Body of pancreas (tissue), 4 donors: ENCODE results near the gene MRPL50. TPM values are rescaled to one million over a fixed set of nuclear protein-coding genes. Genes with fewer than 3 reads are reported as not detected.

ENCODE experiments used
- ATAC-seq: fragments of 150-250 bp; one replicate; pipeline ENCODE4 v1.9.1; 2016
- DNase-seq, 4 donors: peaks; one replicate each; pipeline ENCODE4 v3.0.0-alpha.2; 2019
- H3K27ac ChIP-seq, 4 donors: fragments of 200-600 bp; sonication (generic); 1 replicate in 3 of 4; 2 replicates in 1 of 4; pipeline versions ENCODE4 v1.5.1 to v1.6.1; 2016 to 2019; ENCODE audit warnings: mild to moderate bottlenecking in 1 of 4, mixed read lengths in 1 of 4, moderate library complexity in 1 of 4
- H3K27me3 ChIP-seq, 2 donors: fragments of 200-600 bp; sonication (generic); one replicate each; pipeline ENCODE4 v1.6.0; 2016; ENCODE audit warnings: mild to moderate bottlenecking in 1 of 2
- H3K36me3 ChIP-seq, 2 donors: fragments of 200-600 bp; sonication (generic); replicated peaks in 1 of 2; 2 replicates each; pipeline ENCODE4 v1.5.1; 2016; ENCODE audit warnings: low read depth in 2 of 2; ENCODE audit not compliant: insufficient read depth in 1 of 2
- H3K4me1 ChIP-seq: fragments of 200-600 bp; sonication (generic); one replicate; pipeline ENCODE4 v1.6.0; 2016
- H3K4me3 ChIP-seq, 2 donors: fragments of 200-600 bp; sonication (generic); 1 replicate in 1 of 2; 2 replicates in 1 of 2; pipeline ENCODE4 v1.5.1; 2016 to 2019
- H3K9me3 ChIP-seq, 3 donors: fragments of 200-600 bp; sonication (generic); 1 replicate in 2 of 3; 2 replicates in 1 of 3; pipeline ENCODE4 v1.5.1; 2016
- CTCF ChIP-seq, 7 experiments: fragments of 450-650 bp in 4 of 7; fragments of 200-600 bp in 3 of 7; sonication (generic) in 3 of 7; IDR thresholded peaks; one replicate each; pipeline ENCODE4 v1.5.1; 2016 to 2019; ENCODE audit warnings: antibody characterized with exemption in 7 of 7
- POLR2A ChIP-seq, 3 donors: fragments of 450-650 bp; IDR thresholded peaks; one replicate each; pipeline ENCODE4 v1.6.1; 2016; ENCODE audit warnings: antibody characterized with exemption in 3 of 3, mild to moderate bottlenecking in 2 of 3
- WGBS, 2 donors: methylation state at CpG; one replicate each; pipeline ENCODE4 v1.1.5; 2017; 5-methylcytosine and 5-hydroxymethylcytosine counted together
- intact Hi-C: fragments of 100-400 bp; cut with DNase I; formaldehyde crosslinking; loops from one replicate; pipeline ENCODE4 v1.15.1; 2023
- total RNA-seq, 2 donors: library from RNA; depleted of rRNA; stranded (reverse); fragments of >200 nt; gene quantifications; one replicate each; pipeline ENCODE4 v1.1.0, GENCODE V29; 2016

Gene MRPL50
- total RNA-seq, 2 donors from 2014 or later: 3.6 to 7.3 TPM

DNA sequence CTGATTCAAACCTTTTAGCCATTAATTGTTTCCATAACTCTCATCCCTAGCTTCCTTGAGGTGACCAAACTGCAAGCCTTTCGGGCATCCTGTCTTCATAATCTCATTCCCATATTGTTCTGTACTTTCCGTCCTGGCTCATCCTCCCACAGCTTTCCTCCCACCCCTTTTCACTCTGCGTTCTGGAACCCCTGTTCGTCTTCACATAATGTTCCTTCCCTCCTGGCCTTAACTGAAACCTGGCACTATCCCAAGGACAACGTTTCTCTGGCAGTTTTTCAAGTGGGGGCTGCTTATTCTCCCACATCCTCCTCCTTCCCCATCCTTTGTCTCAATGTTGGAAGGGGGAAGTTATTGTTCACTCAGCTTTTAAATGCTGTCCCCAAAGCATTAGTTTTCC, 1.7 kb upstream of the MRPL50 start:
- 21 to 22% methylated on average over 5 of the region's 5 CpGs for WGBS, 2 donors
- Histone ChIP-seq H3K27ac (peak overlapping the region in 2 of 4 donors; percentile 81 to 90), H3K4me1 (peaks cover 65% of the 10 kb centered on the region), H3K27me3 (no peaks in the 10 kb centered on the region), H3K9me3 (peaks cover 0 to 12% (median 0%) of the 10 kb centered on the region in 3 donors), H3K4me3 (peak overlapping the region in 1 of 2 donors; percentile 57), H3K36me3 (peaks cover 19 to 32% of the 10 kb centered on the region in 2 donors)
- intact Hi-C loops: no loop called here
- DNase-seq: peak; percentile 41 to 62 (median 44)
- peak in 2 of 3 donors; percentile 22 to 57 for TF ChIP-seq POLR2A (IDR thresholded peaks at IDR 0.05)
- no peak for TF ChIP-seq CTCF (IDR thresholded peaks at IDR 0.05)
- no peak for ATAC-seq

- 0% methylated on average over 2 of the region's 2 CpGs for WGBS, 2 donors
- no peak for ATAC-seq
Observed at GRCh38 chr9:101399643-101399970, 1.2 kb upstream of the MRPL50 start.

DNA sequence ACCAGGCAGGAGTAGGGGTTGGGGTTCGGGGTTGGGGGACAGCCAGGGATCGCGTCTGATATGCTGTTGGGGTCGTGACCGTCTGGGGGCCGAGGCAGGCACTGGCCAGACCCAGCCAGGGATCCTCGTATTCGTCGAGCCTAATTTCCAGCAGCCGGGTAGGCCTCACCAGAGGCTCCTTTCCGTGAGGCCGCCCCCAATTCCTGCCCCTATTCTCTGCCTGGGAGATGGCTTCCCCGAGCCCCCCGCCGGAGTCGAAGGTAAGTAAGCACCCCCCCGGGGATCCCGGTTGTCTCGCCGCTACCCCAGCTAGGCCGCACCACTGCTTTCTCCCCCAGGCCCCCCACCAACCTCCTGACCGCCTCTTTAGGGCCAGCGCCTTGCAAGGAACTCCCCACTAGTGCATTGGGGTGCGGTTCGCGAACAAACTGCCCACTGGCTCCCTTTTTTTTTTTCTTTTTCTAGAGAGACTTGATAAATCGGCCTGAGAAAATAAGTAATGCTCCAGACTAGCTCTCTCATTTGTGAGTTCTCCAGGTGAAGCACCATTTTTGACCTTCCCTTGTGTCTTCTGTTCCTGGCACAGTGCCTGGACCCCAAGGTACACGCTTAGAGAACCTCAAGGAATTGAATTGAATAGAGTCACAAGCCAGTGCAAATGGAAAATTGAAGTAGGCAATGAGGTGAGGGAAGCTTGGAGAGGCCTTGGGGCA, 668 bp upstream of the MRPL50 start:
- Histone ChIP-seq H3K27ac (peak overlapping the region; percentile 81 to 90 (median 88)), H3K4me1 (peaks cover 73% of the 10 kb centered on the region), H3K27me3 (no peaks in the 10 kb centered on the region), H3K9me3 (peaks cover 0 to 6% (median 0%) of the 10 kb centered on the region in 3 donors), H3K36me3 (peaks cover 11 to 25% of the 10 kb centered on the region in 2 donors), H3K4me3 (peak overlapping the region; percentile 57 to 89)
- peak; percentile 13 to 34 (median 24) for DNase-seq
- intact Hi-C loops: no loop called here
- TF ChIP-seq CTCF (IDR thresholded peaks at IDR 0.05): no peak
- no peak for TF ChIP-seq POLR2A (IDR thresholded peaks at IDR 0.05)
- WGBS, 2 donors: 0 to 1% methylated on average over 10 to 28 of the region's 28 CpGs
- ATAC-seq: no peak

More at GRCh38 chr9:101399643-101399970, 1.2 kb upstream of the MRPL50 start:
- intact Hi-C loops: no loop called here
- peaks cover 14 to 28% of the 10 kb centered on the region in 2 donors for H3K36me3 ChIP-seq
- H3K4me3 ChIP-seq: peak overlapping the region; percentile 57 to 89
- peaks cover 0 to 7% (median 0%) of the 10 kb centered on the region in 3 donors for H3K9me3 ChIP-seq
- H3K4me1 ChIP-seq: peaks cover 70% of the 10 kb centered on the region
- no peak for DNase-seq
- TF ChIP-seq CTCF (IDR thresholded peaks at IDR 0.05): no peak
- no peak for TF ChIP-seq POLR2A (IDR thresholded peaks at IDR 0.05)
- H3K27ac ChIP-seq: peak overlapping the region; percentile 16 to 90 (median 86)
- H3K27me3 ChIP-seq: no peaks in the 10 kb centered on the region

DNA sequence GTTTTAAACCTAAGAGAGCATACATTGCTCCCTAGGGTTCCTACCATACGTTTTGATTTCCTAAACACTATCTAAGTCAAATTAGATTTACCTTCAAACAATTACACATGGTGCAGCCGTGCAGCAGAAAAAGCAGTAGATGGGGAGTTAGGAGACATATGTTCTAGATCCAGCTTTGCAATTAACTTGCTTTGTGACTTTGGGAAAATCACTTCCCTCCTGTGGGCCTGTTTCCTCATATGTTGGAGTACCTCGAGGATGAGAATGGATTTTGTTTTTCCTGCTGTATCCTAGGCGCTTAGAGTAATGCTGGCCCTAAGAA, 711 bp downstream of the MRPL50 start:
- ATAC-seq (no peak), DNase-seq (no peak)
- H3K36me3 ChIP-seq: peaks cover 5 to 14% of the 10 kb centered on the region in 2 donors
- TF ChIP-seq POLR2A (IDR thresholded peaks at IDR 0.05) (no peak), CTCF (IDR thresholded peaks at IDR 0.05) (no peak)
- no peaks in the 10 kb centered on the region for H3K9me3 ChIP-seq
- H3K27ac ChIP-seq: peak overlapping the region; percentile 54 to 90 (median 86)
- peak overlapping the region; percentile 65 to 89 for H3K4me3 ChIP-seq
- intact Hi-C loops: no loop called here
- H3K4me1 ChIP-seq: peaks cover 66% of the 10 kb centered on the region
- 2 to 12% methylated on average over 4 of the region's 4 CpGs for WGBS, 2 donors
- H3K27me3 ChIP-seq: no peaks in the 10 kb centered on the region

GRCh38 chr9:101394687-101395086, 3.7 kb downstream of the MRPL50 start:
- intact Hi-C loops: no loop called here
- Histone ChIP-seq H3K4me3 (no peak overlapping the region), H3K27me3 (no peaks in the 10 kb centered on the region), H3K36me3 (peaks cover 0 to 1% of the 10 kb centered on the region in 2 donors), H3K9me3 (no peaks in the 10 kb centered on the region), H3K4me1 (peaks cover 36% of the 10 kb centered on the region), H3K27ac (no peak overlapping the region)
- no peak for DNase-seq
- TF ChIP-seq CTCF (IDR thresholded peaks at IDR 0.05): no peak
- no peak for TF ChIP-seq POLR2A (IDR thresholded peaks at IDR 0.05)
- no peak for ATAC-seq
- WGBS, 2 donors: 88 to 90% methylated on average over 1 of the region's 1 CpG
